GM19043 (cell line): ENCODE data around the gene GAPDH.
"Not testable (repeated sequence)": the region's sequence is repeated elsewhere in the genome, so short reads cannot be mapped to it uniquely, and the experiment has no call there.

Experiments used
- ATAC-seq: cut with Tn5 transposase; IDR thresholded peaks from one replicate; pipeline ENCODE4 v1.9.1; 2021; ENCODE audit warnings: low read depth; ENCODE audit not compliant: unreplicated experiment

GAPDH gene

DNA sequence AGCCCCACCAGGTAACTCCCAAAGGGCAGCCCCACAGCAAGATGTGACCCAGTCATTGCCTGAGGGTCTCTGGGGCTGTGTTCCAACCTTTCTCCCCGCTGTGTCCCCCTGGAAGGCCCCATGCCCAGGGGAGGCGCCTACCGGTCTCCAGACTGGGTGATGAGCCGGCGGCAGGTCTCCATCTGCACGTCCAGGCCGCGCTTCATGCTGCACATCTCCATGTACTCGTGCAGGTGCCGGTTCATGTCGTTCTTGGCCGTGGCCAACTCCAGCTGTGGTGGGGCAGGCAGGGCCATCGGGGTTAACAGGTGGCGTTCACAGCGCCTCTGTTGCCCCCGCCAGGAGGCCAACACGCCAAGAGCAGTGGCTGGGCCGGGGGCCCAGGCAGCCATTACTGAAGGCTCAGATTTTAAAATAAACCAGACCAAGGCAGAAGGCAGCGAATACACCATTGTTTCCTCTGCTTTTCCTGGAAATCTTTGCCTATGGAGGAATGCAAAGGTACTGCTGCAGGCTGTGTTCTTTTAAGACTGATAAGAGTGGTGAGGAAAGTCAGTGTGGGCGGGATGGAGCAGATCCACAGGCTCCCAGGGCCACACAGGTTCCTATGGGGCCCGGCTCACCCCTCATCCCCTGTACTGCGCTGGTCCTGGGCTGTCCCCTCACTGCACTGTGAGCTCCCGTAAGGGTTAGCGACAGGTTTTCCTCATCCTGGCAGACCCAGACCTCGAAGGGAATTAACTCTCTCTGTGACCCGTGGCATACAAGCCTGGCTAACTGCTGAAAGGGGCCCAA is 7.3 kb downstream of the GAPDH start:
- ATAC-seq, result no peak

- ATAC-seq, result no peak
Measured at GRCh38 chr12:6542209-6543009, 8.1 kb downstream of the GAPDH start.

GRCh38 chr12:6546016-6546415 is 11.7 kb downstream of the GAPDH start:
- no peak for ATAC-seq

- ATAC-seq, result no peak
Measured at GRCh38 chr12:6547566-6547965, 13.2 kb downstream of the GAPDH start.

- ATAC-seq, result no peak
Measured at GRCh38 chr12:6547987-6548386, 13.7 kb downstream of the GAPDH start.

DNA sequence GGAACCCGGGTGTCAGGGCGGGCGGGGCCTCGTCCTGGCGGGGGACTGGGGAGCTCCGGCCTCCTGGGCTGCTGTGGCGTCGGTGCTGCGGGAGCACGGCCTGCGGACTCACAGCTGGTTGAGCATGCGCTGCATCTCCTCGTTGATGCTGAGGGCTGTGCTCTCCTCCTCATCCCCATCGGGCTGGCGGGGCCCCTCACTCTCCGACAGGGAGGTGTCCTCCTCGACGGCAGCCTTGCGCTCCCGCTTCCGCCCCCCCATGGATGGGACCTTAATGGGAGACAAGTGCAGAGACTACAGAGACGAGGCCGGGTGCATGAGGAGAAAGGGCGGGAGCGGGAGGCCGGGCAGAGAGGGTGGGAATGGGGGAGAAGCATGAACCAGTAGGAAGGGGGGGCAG is 14.2 kb downstream of the GAPDH start:
- no peak for ATAC-seq

GRCh38 chr12:6548966-6549683 is 14.8 kb downstream of the GAPDH start:
- ATAC-seq, result no peak

DNA sequence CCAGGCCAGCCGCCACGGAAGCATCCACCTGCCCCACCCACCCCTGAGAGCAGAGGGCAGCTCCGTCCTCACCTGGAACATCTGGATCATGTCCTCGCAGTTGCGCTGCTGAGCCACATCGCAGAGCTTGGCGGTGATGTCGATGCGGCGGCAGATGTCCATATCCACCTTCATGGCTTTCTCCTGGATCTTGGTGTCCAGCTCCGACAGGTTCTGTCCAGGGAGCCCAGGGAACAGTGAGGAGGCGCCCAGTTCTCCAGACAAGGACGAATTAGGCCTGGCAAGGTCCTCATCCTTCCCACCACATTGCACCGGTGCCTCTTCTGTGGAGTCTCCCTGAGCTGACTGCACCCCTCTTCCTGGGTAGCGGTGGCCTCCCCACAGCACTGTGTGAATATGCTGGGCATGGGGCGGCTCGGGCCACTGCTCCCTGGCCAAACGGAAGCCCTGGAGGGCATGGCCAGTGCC is 15.4 kb downstream of the GAPDH start:
- no peak for ATAC-seq

DNA sequence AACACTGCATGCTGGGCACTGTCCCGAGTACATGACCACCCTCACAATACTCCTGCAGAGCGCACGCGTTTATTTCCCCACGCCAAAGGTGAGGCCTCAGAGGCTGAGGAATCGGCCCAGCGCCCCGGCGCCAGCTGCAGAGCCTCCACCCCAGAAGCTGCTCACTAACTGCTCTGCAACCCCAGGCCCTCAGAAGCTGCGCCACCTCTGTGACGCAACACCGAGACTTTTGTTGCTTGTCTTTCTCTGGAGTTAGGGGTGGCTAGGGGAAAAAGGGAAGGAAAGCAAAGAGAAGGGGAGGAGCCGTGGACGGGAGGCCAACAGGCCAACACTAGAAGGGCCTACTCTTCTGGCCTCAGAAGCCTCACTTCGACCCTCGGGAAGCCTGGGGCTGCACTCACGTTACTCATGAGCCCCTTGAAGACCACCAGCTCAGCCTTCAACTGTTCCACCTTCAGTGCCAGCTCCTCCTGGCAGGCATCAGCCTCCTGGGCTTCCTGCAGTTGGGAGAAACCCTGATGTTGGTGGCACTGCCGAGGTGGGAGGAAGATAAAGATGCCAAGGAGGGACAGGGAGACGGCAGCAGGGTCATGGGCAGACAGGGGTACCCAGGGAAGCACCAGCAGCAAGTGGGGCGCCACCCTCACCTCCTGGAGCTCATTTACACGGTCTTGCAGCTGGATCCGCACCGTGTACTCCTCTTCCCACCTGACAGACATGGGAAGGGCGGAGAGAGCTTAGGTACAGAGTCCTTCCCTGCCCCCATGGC is 16.2 kb downstream of the GAPDH start:
- no peak for ATAC-seq

- no peak for ATAC-seq
Measured at GRCh38 chr12:6551063-6551461, 16.7 kb downstream of the GAPDH start.

DNA sequence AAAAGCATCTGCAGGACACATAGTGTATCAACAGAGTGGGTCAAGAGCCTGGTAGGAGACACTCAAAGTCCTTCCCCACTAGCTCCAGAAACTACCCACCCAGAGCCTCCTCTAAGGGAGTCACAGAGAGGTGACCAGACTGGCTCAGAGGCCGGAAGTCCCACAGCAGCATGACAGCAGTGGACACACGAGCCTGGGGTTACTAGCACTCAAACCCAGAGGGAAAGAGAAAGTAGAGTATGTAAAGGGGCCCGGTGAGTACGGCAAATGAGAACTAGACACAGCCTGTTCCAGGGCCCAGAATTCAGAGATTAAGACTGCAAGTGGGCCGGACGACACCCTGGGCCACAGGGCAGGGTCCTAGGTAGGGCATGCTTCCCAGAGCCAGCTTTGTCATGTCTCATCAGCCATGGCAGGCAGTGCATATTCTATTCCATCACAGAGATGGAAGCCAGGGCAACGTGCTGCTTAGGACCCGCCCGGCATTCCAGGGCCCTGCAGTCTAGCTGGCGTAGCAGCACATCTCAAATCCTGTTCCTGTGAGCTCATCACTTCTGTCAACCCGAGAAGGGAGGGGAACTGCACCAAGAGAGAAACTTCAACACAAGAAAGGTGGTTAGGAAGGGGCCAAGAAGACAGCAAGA is 17.3 kb downstream of the GAPDH start:
- no peak for ATAC-seq

- no peak for ATAC-seq
Measured at GRCh38 chr12:6552140-6552551, 17.8 kb downstream of the GAPDH start.

GRCh38 chr12:6553051-6553868 is 18.9 kb downstream of the GAPDH start:
- no peak for ATAC-seq

DNA sequence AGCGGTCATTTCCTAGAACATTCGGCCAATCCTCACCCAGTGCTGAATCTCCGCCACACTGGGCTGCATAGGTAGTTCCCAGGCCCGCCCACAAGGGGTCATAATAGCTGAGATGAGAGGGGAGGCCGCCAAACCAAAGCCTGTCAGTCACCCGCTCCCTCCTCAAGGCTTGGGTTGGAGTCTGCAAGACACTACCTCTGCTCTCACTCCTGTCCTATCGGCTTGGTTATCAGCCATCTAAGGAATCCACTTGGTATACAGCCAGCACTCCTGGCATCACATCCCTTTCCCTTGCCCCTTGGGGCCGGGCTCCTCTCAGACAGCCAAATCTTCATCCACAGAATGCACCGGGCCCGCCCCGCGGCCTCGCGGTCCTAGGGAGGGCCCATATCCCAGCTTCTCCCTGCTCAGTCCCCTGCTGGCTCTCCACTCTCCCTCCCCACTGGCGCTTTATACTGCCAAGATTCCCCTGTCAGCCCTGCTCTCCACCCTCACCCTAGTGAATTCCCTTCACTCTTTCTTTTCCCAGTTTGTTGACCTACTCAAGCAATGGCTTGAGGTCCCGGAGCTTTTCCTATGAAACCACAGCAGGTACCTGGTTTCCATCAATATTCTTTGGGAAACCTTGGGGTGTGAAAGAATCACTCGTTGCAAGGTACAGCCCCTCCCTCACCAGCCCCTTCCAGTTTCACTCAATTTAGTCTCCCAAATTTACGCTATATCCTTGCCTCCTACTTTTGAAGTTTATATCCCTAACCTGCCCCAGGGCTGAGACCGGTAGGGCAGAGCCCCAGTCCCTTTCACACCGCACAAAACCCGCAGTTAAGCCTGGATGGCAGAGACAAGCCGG is 20.1 kb downstream of the GAPDH start:
- ATAC-seq, result peak; percentile 54

GRCh38 chr12:6555018-6555691 is 20.8 kb downstream of the GAPDH start:
- no peak for ATAC-seq

GRCh38 chr12:6556496-6556817 is 22.1 kb downstream of the GAPDH start:
- not testable (repeated sequence) for ATAC-seq

GRCh38 chr12:6556857-6557256 is 22.5 kb downstream of the GAPDH start:
- ATAC-seq, result no peak
